Measurements from ENCODE around the gene EML3.

DNA sequence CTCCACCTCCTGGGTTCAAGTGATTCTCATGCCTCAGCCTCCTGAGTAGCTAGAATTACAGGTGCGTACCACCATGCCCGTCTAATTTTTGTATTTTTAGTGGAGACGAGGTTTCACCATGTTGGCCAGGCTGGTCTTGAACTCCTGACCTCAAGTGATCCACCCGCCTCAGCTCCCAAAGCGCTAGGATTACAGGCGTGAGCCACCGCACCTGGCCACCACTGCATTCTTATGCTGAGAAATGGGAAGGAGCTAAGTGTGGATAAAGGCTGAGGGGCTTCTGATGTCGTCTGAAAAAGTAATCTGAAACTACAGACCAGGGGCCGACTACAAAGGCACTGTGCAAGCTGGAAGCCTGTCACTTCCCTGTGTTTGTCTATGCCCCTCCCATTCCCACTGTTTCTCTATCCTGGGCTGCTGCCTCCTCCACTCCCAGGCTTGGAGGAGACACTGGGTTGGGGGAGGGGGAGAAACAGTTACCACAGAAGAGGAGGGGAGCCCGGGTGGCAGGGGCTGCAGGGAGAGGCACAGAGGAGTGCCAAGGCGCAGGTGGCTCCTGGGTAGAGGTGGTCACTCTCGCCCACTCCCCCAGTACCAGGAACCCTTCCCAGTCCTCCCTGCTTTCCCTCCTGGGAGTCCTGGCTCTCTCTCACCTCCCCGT, 8.0 kb downstream of the EML3 start:
- TF ChIP-seq, protein P1, sequence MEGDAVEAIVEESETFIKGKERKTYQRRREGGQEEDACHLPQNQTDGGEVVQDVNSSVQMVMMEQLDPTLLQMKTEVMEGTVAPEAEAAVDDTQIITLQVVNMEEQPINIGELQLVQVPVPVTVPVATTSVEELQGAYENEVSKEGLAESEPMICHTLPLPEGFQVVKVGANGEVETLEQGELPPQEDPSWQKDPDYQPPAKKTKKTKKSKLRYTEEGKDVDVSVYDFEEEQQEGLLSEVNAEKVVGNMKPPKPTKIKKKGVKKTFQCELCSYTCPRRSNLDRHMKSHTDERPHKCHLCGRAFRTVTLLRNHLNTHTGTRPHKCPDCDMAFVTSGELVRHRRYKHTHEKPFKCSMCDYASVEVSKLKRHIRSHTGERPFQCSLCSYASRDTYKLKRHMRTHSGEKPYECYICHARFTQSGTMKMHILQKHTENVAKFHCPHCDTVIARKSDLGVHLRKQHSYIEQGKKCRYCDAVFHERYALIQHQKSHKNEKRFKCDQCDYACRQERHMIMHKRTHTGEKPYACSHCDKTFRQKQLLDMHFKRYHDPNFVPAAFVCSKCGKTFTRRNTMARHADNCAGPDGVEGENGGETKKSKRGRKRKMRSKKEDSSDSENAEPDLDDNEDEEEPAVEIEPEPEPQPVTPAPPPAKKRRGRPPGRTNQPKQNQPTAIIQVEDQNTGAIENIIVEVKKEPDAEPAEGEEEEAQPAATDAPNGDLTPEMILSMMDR (IDR thresholded peaks at IDR 0.05): no peak
- no peak for TF ChIP-seq POLR2A (IDR thresholded peaks at IDR 0.05)
- no peak for TF ChIP-seq EP300 (IDR thresholded peaks at IDR 0.05)
- no peak for TF ChIP-seq POLR2AphosphoS5 (IDR thresholded peaks at IDR 0.05)

Measured in upper lobe of left lung (tissue), 4 donors.